UCSD-AML1 (cell line): ENCODE measurements around the gene ITGAD.
A peak's percentile ranks its signal among the peaks of the same experiment; 100 is the strongest.

Source experiments
- DNase-seq: peaks from one replicate; lab custom pipeline; 2025; ENCODE audit not compliant: unreplicated experiment; lab: John Stamatoyannopoulos, UW

Gene ITGAD

GRCh38 chr16:31365131-31365865, 27.8 kb upstream of the ITGAD start:
- DNase-seq: no peak

- no peak for DNase-seq
Observed at GRCh38 chr16:31367853-31368252, 25.3 kb upstream of the ITGAD start.

- DNase-seq: no peak
Observed at GRCh38 chr16:31371008-31371407, 22.1 kb upstream of the ITGAD start.

- DNase-seq: no peak
Observed at GRCh38 chr16:31371619-31372484, 21.3 kb upstream of the ITGAD start.

- no peak for DNase-seq
Observed at GRCh38 chr16:31373235-31373634, 19.9 kb upstream of the ITGAD start.

- DNase-seq: no peak
Observed at GRCh38 chr16:31375231-31375630, 17.9 kb upstream of the ITGAD start.

- no peak for DNase-seq
Observed at GRCh38 chr16:31376705-31377104, 16.4 kb upstream of the ITGAD start.

GRCh38 chr16:31377210-31377903, 15.8 kb upstream of the ITGAD start:
- no peak for DNase-seq

- no peak for DNase-seq
Observed at GRCh38 chr16:31380201-31380600, 12.9 kb upstream of the ITGAD start.

- DNase-seq: peak; percentile 76
Observed at GRCh38 chr16:31382485-31383161, 10.5 kb upstream of the ITGAD start.

GRCh38 chr16:31385680-31386079, 7.5 kb upstream of the ITGAD start:
- no peak for DNase-seq

GRCh38 chr16:31386157-31386984, 6.8 kb upstream of the ITGAD start:
- DNase-seq: no peak

- no peak for DNase-seq
Observed at GRCh38 chr16:31388535-31388934, 4.6 kb upstream of the ITGAD start.

GRCh38 chr16:31390504-31391041, 2.6 kb upstream of the ITGAD start:
- DNase-seq: no peak

GRCh38 chr16:31395647-31396046, 2.5 kb downstream of the ITGAD start:
- DNase-seq: peak; percentile 38

GRCh38 chr16:31397096-31397660, 4.0 kb downstream of the ITGAD start:
- DNase-seq: no peak

GRCh38 chr16:31397701-31398100, 4.6 kb downstream of the ITGAD start:
- DNase-seq: no peak

- peak; percentile 88 for DNase-seq
Observed at GRCh38 chr16:31400191-31400590, 7.1 kb downstream of the ITGAD start.

- no peak for DNase-seq
Observed at GRCh38 chr16:31401436-31401835, 8.3 kb downstream of the ITGAD start.

GRCh38 chr16:31402687-31403086, 9.6 kb downstream of the ITGAD start:
- DNase-seq: no peak
